K562 (cell line): ENCODE results near the gene MED13L. TPM values are rescaled to one million over a fixed set of nuclear protein-coding genes. Genes with fewer than 3 reads are reported as not detected.

Experiments used
- AFF4 ChIP-seq: sonication (generic); formaldehyde crosslinking; IDR thresholded peaks from 2 replicates; pipeline ENCODE4 v1.8.0; 2023; ENCODE audit warnings: mild to moderate bottlenecking, missing genetic modification reagents
- ETS2 ChIP-seq: IDR thresholded peaks from 2 replicates; pipeline ENCODE4 v1.6.1; 2016; ENCODE audit warnings: borderline replicate concordance, missing genetic modification characterization, mild to moderate bottlenecking, moderate library complexity, missing compliant biosample characterization; ENCODE audit not compliant: poor library complexity, severe bottlenecking
- ETV1 ChIP-seq: fragments of 450-650 bp; conservative IDR thresholded peaks from 2 replicates; pipeline ENCODE4 v1.6.1; 2016; ENCODE audit warnings: missing genetic modification characterization, control low read depth, low read depth, missing compliant biosample characterization
- HDAC1 ChIP-seq, 2 experiments: fragments of 450-650 bp; IDR thresholded peaks; 2 replicates each; pipeline ENCODE4 v1.6.1; 2016 to 2017; ENCODE audit warnings: inconsistent platforms in 1 of 2, mild to moderate bottlenecking in 1 of 2, moderate library complexity in 1 of 2
- KDM1A ChIP-seq, 2 experiments: fragments of 450-650 bp; IDR thresholded peaks; 2 replicates each; pipeline ENCODE4 v1.6.1; 2016; ENCODE audit warnings: mild to moderate bottlenecking in 2 of 2
- KDM5B ChIP-seq: fragments of 200-600 bp; sonication (generic); IDR thresholded peaks from 2 replicates; pipeline ENCODE4 v1.6.1; 2012; ENCODE audit warnings: low read depth, mild to moderate bottlenecking, moderate library complexity, low read length, control low read depth, inconsistent platforms; ENCODE audit not compliant: insufficient replicate concordance
- NR1H2 ChIP-seq: sonication (generic); formaldehyde crosslinking; IDR thresholded peaks from 2 replicates; pipeline ENCODE4 v1.4.0; 2020; ENCODE audit warnings: mild to moderate bottlenecking, missing genetic modification reagents
- RBBP5 ChIP-seq: fragments of 200-600 bp; sonication (generic); IDR thresholded peaks from 2 replicates; pipeline ENCODE4 v1.6.1; 2012; ENCODE audit warnings: borderline replicate concordance, mild to moderate bottlenecking, low read length, control low read depth, inconsistent platforms; ENCODE audit not compliant: insufficient read depth, poor library complexity, severe bottlenecking
- RBM39 ChIP-seq: fragments of 200-400 bp; formaldehyde crosslinking; optimal IDR thresholded peaks from 2 replicates; pipeline ENCODE3; 2018; ENCODE audit warnings: low read depth, low read length
- SMAD3 ChIP-seq: fragments of 450-650 bp; formaldehyde crosslinking; conservative IDR thresholded peaks from 2 replicates; pipeline ENCODE4 v1.4.0; 2020; ENCODE audit warnings: mild to moderate bottlenecking
- SNRNP70 ChIP-seq: fragments of 200-400 bp; formaldehyde crosslinking; optimal IDR thresholded peaks from 2 replicates; pipeline ENCODE3; 2017; ENCODE audit warnings: low read depth, low read length
- ZNF217 ChIP-seq: sonication (generic); formaldehyde crosslinking; IDR thresholded peaks from 2 replicates; pipeline ENCODE4 v1.8.0; 2022; ENCODE audit warnings: mild to moderate bottlenecking, missing genetic modification reagents
- ZNF586 ChIP-seq: fragments of 450-650 bp; formaldehyde crosslinking; conservative IDR thresholded peaks from 2 replicates; pipeline ENCODE4 v1.4.0; 2020; ENCODE audit warnings: mild to moderate bottlenecking, moderate library complexity
- ZNF785 ChIP-seq: fragments of 250-450 bp; sonication (Bioruptor Pico); IDR thresholded peaks from 2 replicates; pipeline ENCODE4 v1.4.0; 2020; ENCODE audit warnings: mild to moderate bottlenecking
- polyA plus RNA-seq, 8 experiments: library from polyadenylated mRNA; depleted of rRNA in 4 of 8; stranded (reverse) in 5 of 8; unstranded in 3 of 8; fragments of >200 nt; fragmentation: Nextera tagmentation in 2 of 8; fragmentation: Illumina TruSeq in 1 of 8; extraction: Ambion mirVana in 2 of 8; extraction: Trizol in 1 of 8; gene quantifications; 2 replicates each; pipeline versions ENCODE4 v1.2.1 to v1.2.3, GENCODE V29; 2011 to 2014; ENCODE audit warnings: inconsistent platforms in 1 of 8, missing spikeins in 1 of 8
- total RNA-seq, 7 experiments: library from RNA; depleted of rRNA in 6 of 7; stranded (reverse); fragments of >200 nt in 6 of 7; fragmentation: Illumina TruSeq in 2 of 7; extraction: Trizol in 2 of 7; gene quantifications; 2 replicates each; pipeline versions ENCODE4 v1.2.1 to v1.2.3, GENCODE V29; 2011 to 2021; ENCODE audit warnings: low replicate concordance in 1 of 7
- TF ChIP-seq, protein P1 (sequence below): fragments of 450-650 bp; formaldehyde crosslinking; IDR thresholded peaks from 2 replicates; pipeline ENCODE4 v1.4.0; 2022; ENCODE audit warnings: missing genetic modification characterization
- TF ChIP-seq, protein P2 (sequence below): fragments of 450-650 bp; formaldehyde crosslinking; IDR thresholded peaks from 2 replicates; pipeline ENCODE4 v1.4.0; 2022; ENCODE audit warnings: missing genetic modification characterization
- TF ChIP-seq, protein P3 (sequence below): sonication (generic); formaldehyde crosslinking; IDR thresholded peaks from 2 replicates; pipeline ENCODE4 v1.8.0; 2022; ENCODE audit warnings: mild to moderate bottlenecking, missing genetic modification reagents

MED13L gene
- total and polyA plus RNA-seq, 9 of the 15 experiments (the other 6 are each of a cell fraction or from before 2014, with no cell fraction given): 13.4 to 90.3 (median 36.9) TPM

DNA sequence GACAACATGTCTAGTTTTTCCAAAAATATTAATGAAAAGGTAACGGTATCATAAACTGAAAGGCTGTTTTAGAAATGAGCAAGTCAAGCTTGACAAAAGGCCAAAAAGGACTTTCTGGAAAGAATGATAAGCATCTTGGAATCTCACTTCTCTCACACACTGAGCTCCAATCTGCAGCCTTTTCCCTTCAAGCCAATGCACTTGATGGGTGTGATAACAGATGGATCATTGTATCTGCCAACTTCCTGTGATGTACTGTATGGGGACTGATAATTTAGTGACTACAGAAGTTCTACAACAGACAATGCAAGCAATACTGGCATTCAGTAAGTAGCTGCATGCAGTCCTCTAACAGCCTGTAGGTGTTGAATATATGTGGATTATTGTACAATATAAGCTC is 147.1 kb downstream of the MED13L start (continued):
- TF ChIP-seq, protein P1, sequence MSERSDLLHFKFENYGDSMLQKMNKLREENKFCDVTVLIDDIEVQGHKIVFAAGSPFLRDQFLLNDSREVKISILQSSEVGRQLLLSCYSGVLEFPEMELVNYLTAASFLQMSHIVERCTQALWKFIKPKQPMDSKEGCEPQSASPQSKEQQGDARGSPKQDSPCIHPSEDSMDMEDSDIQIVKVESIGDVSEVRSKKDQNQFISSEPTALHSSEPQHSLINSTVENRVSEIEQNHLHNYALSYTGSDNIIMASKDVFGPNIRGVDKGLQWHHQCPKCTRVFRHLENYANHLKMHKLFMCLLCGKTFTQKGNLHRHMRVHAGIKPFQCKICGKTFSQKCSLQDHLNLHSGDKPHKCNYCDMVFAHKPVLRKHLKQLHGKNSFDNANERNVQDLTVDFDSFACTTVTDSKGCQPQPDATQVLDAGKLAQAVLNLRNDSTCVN (CRISPR knock-in tag): no peak
- TF ChIP-seq ZNF785 (CRISPR knock-in tag) (no peak), SMAD3 (no peak), KDM1A (IDR thresholded peaks at IDR 0.05) (peak; percentile 16 to 47; a peak in 1 of 4 replicates), RBBP5 (no peak), RBM39 (no peak), ZNF217 (CRISPR knock-in tag) (no peak), AFF4 (no peak), ZNF586 (no peak), NR1H2 (CRISPR knock-in tag) (no peak), KDM5B (no peak), ETS2 (no peak), SNRNP70 (no peak), HDAC1 (IDR thresholded peaks at IDR 0.05) (0 out of 4 replicates have a peak, but pooled peaks of 1 of the 2 experiments have one; percentile 37), ETV1 (tag) (0 out of 2 replicates have a peak, but pooled peaks have one; percentile 15)
- TF ChIP-seq, protein P2, sequence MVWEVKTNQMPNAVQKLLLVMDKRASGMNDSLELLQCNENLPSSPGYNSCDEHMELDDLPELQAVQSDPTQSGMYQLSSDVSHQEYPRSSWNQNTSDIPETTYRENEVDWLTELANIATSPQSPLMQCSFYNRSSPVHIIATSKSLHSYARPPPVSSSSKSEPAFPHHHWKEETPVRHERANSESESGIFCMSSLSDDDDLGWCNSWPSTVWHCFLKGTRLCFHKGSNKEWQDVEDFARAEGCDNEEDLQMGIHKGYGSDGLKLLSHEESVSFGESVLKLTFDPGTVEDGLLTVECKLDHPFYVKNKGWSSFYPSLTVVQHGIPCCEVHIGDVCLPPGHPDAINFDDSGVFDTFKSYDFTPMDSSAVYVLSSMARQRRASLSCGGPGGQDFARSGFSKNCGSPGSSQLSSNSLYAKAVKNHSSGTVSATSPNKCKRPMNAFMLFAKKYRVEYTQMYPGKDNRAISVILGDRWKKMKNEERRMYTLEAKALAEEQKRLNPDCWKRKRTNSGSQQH (CRISPR knock-in tag): no peak
- TF ChIP-seq, protein P3, sequence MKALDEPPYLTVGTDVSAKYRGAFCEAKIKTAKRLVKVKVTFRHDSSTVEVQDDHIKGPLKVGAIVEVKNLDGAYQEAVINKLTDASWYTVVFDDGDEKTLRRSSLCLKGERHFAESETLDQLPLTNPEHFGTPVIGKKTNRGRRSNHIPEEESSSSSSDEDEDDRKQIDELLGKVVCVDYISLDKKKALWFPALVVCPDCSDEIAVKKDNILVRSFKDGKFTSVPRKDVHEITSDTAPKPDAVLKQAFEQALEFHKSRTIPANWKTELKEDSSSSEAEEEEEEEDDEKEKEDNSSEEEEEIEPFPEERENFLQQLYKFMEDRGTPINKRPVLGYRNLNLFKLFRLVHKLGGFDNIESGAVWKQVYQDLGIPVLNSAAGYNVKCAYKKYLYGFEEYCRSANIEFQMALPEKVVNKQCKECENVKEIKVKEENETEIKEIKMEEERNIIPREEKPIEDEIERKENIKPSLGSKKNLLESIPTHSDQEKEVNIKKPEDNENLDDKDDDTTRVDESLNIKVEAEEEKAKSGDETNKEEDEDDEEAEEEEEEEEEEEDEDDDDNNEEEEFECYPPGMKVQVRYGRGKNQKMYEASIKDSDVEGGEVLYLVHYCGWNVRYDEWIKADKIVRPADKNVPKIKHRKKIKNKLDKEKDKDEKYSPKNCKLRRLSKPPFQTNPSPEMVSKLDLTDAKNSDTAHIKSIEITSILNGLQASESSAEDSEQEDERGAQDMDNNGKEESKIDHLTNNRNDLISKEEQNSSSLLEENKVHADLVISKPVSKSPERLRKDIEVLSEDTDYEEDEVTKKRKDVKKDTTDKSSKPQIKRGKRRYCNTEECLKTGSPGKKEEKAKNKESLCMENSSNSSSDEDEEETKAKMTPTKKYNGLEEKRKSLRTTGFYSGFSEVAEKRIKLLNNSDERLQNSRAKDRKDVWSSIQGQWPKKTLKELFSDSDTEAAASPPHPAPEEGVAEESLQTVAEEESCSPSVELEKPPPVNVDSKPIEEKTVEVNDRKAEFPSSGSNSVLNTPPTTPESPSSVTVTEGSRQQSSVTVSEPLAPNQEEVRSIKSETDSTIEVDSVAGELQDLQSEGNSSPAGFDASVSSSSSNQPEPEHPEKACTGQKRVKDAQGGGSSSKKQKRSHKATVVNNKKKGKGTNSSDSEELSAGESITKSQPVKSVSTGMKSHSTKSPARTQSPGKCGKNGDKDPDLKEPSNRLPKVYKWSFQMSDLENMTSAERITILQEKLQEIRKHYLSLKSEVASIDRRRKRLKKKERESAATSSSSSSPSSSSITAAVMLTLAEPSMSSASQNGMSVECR: no peak
